NT2/D1 (cell line): ENCODE data around the gene IL4.
"Not testable (repeated sequence)": the region's sequence is repeated elsewhere in the genome, so short reads cannot be mapped to it uniquely, and the experiment has no call there.

Experiments used
- DNase-seq: peaks from one replicate; pipeline ENCODE4 v3.0.0-alpha.2; 2011; ENCODE audit warnings: low read depth, low spot score
- H3K27me3 ChIP-seq: 2 replicates; pipeline ENCODE4 v1.6.0; 2011; ENCODE audit warnings: mild to moderate bottlenecking; ENCODE audit not compliant: insufficient read length, insufficient read depth
- H3K36me3 ChIP-seq: 2 replicates; pipeline ENCODE4 v1.6.1; 2011; ENCODE audit warnings: mild to moderate bottlenecking, low read length, mixed read lengths; ENCODE audit not compliant: insufficient read depth, insufficient read length
- H3K4me1 ChIP-seq: 2 replicates; pipeline ENCODE4 v1.5.1; 2011; ENCODE audit not compliant: insufficient read depth, insufficient read length
- H3K4me3 ChIP-seq: 2 replicates; pipeline ENCODE4 v1.5.1; 2011; ENCODE audit warnings: low read depth; ENCODE audit not compliant: insufficient read length
- H3K9ac ChIP-seq: 2 replicates; pipeline ENCODE4 v1.6.0; 2011; ENCODE audit warnings: low read depth; ENCODE audit not compliant: insufficient read length
- H3K9me3 ChIP-seq: 2 replicates; pipeline ENCODE4 v1.5.1; 2011; ENCODE audit warnings: mild to moderate bottlenecking, low read length; ENCODE audit not compliant: insufficient read depth
- SUZ12 ChIP-seq: IDR thresholded peaks from 2 replicates; pipeline ENCODE4 v1.6.1; 2011; ENCODE audit not compliant: insufficient read length, insufficient read depth; ENCODE audit errors: extremely low read depth
- YY1 ChIP-seq: IDR thresholded peaks from 2 replicates; pipeline ENCODE4 v1.6.1; 2011; ENCODE audit not compliant: insufficient read length, insufficient read depth
- ZNF274 ChIP-seq: IDR thresholded peaks from 2 replicates; pipeline ENCODE4 v1.6.1; 2011; ENCODE audit warnings: mild to moderate bottlenecking, low read depth, low read length

Gene IL4

GRCh38 chr5:132688536-132689339 is 14.9 kb downstream of the IL4 start:
- no peak for DNase-seq

GRCh38 chr5:132689513-132689912 is 15.7 kb downstream of the IL4 start:
- no peaks in the 10 kb centered on the region for H3K27me3 ChIP-seq
- no peak for DNase-seq
- H3K9me3 ChIP-seq: no peaks in the 10 kb centered on the region
- no peaks in the 10 kb centered on the region for H3K36me3 ChIP-seq
- no peak overlapping the region for H3K9ac ChIP-seq
- no peak overlapping the region for H3K4me3 ChIP-seq
- TF ChIP-seq SUZ12 (no peak), YY1 (no peak), ZNF274 (no peak)
- no peaks in the 10 kb centered on the region for H3K4me1 ChIP-seq

More at GRCh38 chr5:132688536-132689339, 14.9 kb downstream of the IL4 start:
- no peak overlapping the region for H3K9ac ChIP-seq
- H3K4me3 ChIP-seq: no peak overlapping the region
- H3K36me3 ChIP-seq: no peaks in the 10 kb centered on the region
- H3K4me1 ChIP-seq: no peaks in the 10 kb centered on the region
- no peaks in the 10 kb centered on the region for H3K9me3 ChIP-seq
- H3K27me3 ChIP-seq: no peaks in the 10 kb centered on the region
- TF ChIP-seq SUZ12 (no peak), ZNF274 (no peak), YY1 (no peak)

- no peaks in the 10 kb centered on the region for H3K27me3 ChIP-seq
- no peak overlapping the region for H3K4me3 ChIP-seq
- no peaks in the 10 kb centered on the region for H3K36me3 ChIP-seq
- H3K4me1 ChIP-seq: no peaks in the 10 kb centered on the region
- TF ChIP-seq SUZ12 (no peak), YY1 (no peak), ZNF274 (no peak)
- H3K9ac ChIP-seq: no peak overlapping the region
- no peak for DNase-seq
- H3K9me3 ChIP-seq: no peaks in the 10 kb centered on the region
Measured at GRCh38 chr5:132690156-132690555, 16.4 kb downstream of the IL4 start.

- not testable (repeated sequence) for H3K9ac ChIP-seq, H3K4me1 ChIP-seq, H3K27me3 ChIP-seq, H3K36me3 ChIP-seq, DNase-seq, H3K9me3 ChIP-seq, H3K4me3 ChIP-seq
Measured at GRCh38 chr5:132691755-132692631, 18.2 kb downstream of the IL4 start.

- Histone ChIP-seq H3K9me3 (no peaks in the 10 kb centered on the region), H3K27me3 (no peaks in the 10 kb centered on the region), H3K36me3 (no peaks in the 10 kb centered on the region), H3K4me3 (no peak overlapping the region), H3K9ac (no peak overlapping the region), H3K4me1 (no peaks in the 10 kb centered on the region)
- TF ChIP-seq ZNF274 (no peak), YY1 (no peak), SUZ12 (no peak)
- no peak for DNase-seq
Measured at GRCh38 chr5:132692632-132692967, 18.8 kb downstream of the IL4 start.

- no peaks in the 10 kb centered on the region for H3K27me3 ChIP-seq
- H3K9me3 ChIP-seq: no peaks in the 10 kb centered on the region
- H3K36me3 ChIP-seq: peaks cover 5% of the 10 kb centered on the region
- no peak overlapping the region for H3K9ac ChIP-seq
- no peak for DNase-seq
- H3K4me1 ChIP-seq: no peaks in the 10 kb centered on the region
- H3K4me3 ChIP-seq: no peak overlapping the region
- TF ChIP-seq ZNF274 (no peak), YY1 (no peak), SUZ12 (no peak)
Measured at GRCh38 chr5:132695956-132696355, 22.2 kb downstream of the IL4 start.

- peaks cover 7% of the 10 kb centered on the region for H3K36me3 ChIP-seq
Measured at GRCh38 chr5:132704875-132705274, 31.1 kb downstream of the IL4 start.

More at GRCh38 chr5:132704875-132705274, 31.1 kb downstream of the IL4 start:
- H3K4me3 ChIP-seq: no peak overlapping the region
- H3K4me1 ChIP-seq: no peaks in the 10 kb centered on the region
- no peaks in the 10 kb centered on the region for H3K27me3 ChIP-seq
- TF ChIP-seq SUZ12 (no peak), YY1 (no peak), ZNF274 (no peak)
- H3K9ac ChIP-seq: no peak overlapping the region
- no peak for DNase-seq
- H3K9me3 ChIP-seq: no peaks in the 10 kb centered on the region
